EL (cell line): Measurements from ENCODE around the gene PNLIPRP2.

ENCODE experiments used
- DNase-seq: peaks from one replicate; pipeline ENCODE4 v3.0.0-alpha.2; 2016

Gene PNLIPRP2

DNA sequence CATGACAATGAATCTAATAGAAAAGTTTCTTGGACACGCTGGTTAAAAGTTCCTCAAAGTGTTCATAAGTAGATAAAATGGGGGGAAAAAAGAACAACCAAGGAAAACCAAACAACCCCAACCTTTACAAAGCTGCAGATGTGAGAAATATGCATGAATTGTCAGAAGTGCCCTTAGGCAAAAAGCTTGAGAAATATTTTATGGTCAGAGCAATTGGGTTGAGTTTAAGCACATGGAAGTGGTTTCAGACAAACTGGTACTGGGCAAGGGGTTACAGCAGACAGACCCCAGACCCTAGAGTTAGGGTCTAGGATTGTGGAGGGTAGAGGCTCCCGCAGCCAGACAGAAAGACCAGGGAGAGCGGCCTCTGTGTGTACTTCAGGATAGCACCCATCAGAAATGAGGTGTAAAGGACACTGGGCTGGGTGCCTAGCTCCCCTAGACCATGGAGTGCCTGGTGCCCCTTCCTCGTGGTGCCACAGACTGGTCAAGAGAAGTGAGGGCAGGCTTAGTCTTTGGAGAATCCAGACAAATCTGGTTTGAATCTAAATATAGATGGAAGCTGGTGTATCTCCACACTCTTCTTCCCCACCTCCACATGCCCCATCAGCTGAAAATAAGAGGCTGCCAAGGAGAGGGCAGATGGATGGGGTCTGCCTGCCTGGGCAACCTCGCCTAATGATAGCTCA, 37.3 kb downstream of the PNLIPRP2 start:
- no peak for DNase-seq

DNA sequence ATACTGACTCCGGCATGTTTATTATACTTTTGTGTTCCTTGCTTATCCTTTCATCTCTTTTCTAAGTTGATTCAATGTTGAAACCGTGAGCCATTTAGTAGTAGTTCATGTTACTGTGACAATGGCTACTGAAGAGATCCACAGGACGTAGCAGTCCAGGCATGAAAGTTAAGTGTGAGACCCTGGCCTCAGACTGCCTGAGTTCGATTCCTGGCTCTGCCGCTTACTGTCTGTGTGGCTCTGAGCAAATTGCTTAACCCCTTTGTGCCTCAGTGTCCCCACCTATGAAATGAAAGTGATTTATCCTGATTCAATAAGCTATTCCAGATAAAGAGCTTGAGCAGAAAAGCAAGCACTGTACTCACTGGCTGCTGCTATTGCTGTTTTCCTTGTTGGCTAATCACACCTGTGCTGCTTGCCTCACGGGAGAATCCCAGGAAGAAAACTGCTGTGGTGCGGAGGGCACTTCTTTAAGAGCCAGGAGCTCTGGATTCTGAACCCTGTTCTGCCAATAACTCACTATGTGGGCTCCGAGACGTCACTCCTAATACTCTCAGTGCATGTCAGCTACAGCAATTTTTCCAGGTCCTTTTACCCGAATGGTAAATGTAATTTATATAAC, 38.4 kb downstream of the PNLIPRP2 start:
- DNase-seq, result no peak

DNA sequence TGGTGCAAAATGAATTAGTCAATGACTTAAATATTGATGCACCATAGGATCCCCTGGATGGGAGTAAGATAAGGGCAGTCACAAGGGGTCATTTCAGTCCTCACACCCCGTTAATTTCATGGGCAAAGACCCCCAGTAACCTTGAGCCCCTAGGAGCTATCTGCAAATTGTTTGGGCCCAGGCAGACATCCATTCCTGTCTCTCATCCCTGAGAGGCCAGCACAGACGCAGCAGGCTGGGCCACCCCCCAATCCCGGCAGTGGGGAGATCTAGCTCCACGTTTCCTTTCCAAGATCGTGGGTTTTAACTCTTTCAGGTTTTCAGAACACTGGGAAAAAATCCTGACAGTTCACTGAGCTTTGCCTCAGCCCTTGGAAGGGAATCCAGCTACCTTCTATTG, 40.1 kb downstream of the PNLIPRP2 start:
- no peak for DNase-seq

DNA sequence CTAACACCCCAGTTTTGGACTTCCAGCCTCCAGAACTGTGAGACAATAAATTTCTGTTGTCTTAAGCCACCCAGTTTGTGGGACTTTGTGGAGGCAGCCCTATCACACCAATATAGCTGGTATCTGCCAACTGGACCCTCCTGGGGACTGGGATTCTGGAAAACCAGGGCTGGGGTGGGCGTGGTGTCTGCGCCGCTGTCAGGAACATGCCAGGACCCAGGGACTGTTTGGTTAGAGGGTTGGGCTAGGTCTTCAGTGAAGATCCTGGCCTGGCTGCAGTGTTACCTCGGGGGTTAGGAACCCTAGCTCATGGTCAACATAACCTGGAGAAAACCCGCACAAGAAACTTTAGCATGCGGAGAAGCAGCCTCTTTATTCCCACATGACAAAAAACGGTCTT, 42.6 kb downstream of the PNLIPRP2 start:
- DNase-seq, result no peak

DNA sequence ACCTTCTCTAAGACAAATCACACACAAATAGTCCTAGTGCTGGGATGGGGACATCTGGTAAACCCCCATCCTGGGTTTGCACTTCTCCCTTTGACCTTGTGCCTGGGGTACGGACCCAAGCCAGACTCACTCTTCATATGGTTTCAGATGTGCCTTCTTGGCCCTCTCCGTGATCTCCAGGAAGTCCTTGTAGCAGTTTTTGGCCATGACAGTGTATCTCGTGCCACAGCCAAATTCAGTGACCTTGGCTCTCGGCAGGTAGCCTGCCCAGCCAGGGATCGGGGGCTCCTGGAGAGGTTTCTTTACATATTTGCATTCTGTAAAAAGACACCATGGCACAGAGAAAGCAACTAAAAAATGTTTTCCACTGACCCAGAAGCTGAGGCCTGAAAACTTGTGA, 43.9 kb downstream of the PNLIPRP2 start:
- DNase-seq, result no peak

DNA sequence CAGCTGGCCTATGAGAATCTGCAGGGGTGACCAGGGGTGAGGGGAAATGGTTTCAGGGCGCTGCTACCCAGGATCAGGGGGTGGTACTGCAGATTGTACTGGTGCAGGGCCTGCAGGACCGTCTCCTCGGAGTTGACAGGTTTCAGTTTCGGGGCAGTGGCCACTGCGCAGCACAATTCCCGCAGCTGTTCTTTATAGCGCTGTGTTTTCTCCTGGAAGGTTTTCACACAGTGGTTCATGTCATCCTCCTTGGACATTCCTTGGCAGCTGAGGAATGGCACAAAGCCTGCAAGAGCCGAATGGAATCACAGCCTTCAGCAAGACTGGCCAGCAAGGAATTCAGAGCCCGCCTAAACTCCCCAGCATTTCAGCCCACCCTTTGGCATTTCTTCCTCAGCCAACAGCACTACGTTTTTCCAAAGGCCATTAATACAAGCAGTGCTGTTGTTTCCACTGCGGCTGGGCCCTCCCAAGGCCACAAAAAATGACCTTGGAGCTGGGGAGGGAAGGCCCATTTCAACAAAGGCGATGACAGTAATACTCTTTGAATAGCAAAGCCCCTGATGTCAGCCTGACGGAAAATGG, 44.9 kb downstream of the PNLIPRP2 start:
- no peak for DNase-seq

DNA sequence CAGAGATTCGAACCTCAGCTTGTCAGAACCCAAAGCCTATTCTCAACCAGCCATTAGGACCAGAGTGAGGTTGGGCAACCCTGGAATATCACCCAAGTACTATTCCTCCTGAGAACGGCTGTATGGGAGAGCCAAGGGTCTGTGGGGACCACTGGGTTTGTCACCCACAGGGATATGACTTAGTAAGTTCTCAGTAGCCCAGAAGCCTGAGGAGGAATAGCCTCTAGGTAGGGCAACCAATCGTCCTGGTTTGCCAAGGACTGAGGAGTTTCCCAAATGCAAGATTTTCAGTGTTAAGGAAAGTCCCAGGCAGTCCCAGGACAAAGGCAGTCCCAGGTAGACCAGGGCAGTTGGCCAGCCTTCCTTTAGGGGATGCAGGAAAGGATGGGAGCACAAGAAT, 46.7 kb downstream of the PNLIPRP2 start:
- no peak for DNase-seq

DNA sequence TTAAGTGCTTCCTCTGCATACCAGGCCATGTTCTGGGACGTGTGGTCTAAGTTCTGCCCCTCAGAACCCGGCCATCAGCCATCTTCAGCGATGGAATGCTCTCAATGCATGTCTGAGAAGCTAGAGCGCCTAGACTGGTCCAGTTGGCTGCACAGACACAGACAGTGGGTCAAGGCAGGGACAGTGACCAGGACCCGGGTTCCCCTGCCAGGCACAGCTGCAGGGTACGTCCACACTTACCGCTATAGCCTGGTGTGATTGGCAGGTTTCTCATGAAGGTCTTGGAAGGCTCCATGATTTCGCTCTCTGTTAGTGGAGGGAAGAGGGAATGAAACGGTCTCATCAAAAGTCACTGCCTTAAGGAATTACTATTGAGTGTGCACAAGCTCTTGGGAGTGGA, 47.3 kb downstream of the PNLIPRP2 start:
- no peak for DNase-seq

DNA sequence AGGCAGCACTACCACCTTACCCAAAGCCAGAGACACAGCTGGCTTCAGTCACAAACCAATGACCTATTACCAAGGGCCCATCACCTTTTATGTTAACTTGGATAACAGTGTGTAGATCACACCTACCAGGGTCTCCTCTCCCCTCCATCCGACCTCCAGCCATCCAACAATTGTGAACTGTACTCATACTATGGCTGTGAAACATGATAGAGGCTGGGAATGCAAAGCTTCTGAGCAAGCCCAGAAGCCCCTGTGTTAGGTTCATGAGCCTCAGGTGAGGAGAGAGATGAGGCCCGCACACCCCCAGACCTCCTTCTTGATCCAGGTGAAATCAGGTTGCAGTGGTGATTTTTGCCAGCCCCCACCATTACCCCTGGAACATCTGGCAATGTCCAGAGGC, 47.7 kb downstream of the PNLIPRP2 start:
- DNase-seq, result no peak

DNA sequence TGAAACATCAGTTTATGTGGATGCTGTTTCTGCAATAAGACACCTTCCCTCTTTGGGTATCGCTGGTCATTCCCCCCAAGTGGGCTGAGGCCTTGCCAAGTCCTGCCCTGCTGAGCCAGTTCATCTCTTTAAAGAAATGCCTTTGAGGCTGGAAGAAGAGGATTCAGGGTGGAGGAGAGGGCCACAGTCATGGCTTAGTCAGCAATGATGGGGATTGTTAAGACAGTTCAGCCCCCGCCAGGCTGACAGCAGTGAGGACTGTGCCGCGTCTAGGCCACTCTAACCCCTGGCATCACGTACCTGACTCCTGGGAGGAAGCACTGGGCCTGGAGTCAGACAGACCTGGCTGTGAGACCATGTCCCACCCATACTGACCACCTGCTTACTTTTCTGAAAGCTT, 48.3 kb downstream of the PNLIPRP2 start:
- DNase-seq, result no peak

DNA sequence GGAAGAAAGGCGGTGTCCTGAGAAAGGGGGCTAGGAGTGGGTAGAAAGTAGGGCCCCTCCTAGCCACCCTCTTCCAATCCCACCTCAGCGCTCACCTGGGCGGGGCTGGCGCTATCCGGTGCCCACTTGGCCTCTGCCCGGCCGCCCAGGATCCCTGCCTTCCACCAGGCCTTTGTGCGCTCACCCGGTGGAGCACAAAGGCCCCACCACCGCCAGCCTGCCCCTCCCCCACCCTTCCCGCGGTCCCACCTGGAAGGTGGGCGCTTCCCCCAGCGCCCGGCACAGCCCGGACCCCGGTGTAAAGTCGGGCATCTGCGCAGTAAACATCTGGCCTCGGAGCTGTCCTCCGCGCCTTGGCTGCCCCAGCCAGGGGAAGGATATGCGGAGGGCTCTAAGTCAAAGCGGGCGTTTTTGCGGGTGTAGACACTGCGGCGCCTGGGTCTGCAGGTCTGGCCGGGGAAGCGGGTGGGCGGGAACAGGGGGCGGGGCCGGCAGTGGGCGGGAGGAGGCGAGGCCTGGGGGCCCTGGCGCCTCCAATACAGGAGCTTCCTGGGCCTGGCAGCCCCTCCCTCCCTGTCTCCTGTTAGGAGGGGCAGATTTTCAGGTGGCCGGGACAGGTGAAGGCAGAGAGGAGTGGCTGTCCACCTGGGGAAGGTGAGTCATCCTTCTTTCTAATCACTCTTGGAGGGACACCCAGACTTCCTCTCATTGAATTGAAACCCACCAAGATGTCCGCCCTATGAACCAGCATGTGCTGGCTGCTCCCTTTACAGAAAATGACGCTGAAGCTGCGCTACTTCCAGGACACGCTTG, 49.3 kb downstream of the PNLIPRP2 start:
- DNase-seq, result no peak

DNA sequence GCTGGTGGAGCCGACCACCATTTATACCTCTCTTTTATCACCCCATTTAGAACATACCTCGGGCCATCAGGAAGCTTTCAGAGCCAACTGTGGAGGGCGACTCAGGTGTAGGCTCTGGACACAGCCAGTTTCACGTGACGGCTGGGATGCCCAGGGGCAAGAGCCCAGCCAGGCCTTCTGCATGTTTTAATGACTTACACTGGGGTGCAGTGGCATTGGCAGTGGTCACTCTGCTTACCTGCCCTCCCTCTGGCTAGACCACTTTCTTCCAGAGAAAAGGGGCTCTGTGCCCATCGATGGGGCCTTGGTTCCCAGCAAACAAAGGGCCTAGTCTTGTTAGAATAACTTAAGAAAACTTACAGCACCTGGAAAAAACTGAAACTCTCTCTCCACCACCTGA, 50.0 kb downstream of the PNLIPRP2 start:
- DNase-seq, result no peak

DNA sequence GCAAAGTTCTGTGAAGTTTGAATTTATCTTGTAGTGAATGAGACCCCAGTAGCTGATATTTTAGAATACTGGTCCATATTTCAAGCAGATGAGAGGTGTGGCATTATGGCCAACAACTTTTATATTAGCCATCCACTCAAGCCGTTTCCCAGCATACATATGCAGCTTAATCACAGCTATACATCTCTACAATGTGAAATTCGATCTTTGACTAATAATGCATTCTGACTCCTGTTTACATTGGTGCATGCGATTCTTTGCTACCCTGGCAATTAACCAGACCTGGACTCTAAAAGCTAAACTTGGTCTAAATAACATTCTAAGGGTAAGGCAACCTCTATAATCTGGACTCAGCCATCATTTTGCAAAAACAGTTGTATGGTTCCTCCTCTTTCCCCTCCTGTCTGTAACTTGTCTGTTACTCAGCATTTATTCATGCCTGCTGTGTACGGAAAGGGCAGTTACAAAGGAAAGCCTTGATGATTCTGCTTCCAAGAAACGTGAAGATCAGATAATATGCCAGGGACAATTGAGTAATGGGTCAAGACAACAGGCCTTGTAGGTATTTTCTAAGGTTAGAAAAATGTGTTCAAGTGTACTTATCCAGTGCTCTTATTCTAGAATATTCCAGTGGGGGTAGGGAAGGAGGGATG, 50.6 kb downstream of the PNLIPRP2 start:
- no peak for DNase-seq

DNA sequence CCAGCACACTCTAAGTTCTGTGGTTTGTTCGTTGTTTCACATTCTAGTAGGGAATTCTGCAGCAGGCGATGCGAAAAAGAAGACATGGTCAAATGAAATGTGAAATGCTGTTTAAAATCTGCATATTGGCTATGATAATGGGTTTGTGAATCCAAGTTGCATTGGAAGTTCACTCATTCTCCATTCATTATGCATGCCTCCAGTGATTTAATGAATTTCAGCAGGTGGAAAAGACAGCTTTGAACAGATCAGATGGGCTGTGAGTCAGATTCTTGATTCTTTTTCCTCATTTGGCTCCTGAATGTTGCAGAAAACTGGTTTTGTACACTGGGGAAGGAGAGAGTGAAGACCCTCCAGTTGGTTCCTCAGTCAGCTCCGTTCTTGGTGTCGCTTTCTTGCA, 52.1 kb downstream of the PNLIPRP2 start:
- no peak for DNase-seq

DNA sequence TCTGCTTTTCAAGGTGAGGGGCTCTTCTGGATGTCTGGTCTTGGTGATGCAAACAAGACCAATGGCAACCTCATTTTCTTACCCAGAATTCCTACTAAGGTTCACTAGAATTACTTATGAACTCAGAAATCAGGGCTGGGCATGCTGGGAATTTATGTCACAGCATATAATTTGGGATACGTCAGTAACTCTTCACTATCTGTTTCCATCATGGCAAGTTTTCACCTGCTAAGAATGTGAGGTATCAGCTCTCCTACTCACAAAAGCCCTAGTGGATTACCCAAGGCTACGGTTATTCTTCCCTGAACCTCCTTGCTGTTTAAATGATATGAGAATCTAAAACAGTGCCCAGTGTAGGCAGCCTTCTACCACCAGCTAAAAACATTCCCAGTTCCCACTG, 53.1 kb downstream of the PNLIPRP2 start:
- no peak for DNase-seq

DNA sequence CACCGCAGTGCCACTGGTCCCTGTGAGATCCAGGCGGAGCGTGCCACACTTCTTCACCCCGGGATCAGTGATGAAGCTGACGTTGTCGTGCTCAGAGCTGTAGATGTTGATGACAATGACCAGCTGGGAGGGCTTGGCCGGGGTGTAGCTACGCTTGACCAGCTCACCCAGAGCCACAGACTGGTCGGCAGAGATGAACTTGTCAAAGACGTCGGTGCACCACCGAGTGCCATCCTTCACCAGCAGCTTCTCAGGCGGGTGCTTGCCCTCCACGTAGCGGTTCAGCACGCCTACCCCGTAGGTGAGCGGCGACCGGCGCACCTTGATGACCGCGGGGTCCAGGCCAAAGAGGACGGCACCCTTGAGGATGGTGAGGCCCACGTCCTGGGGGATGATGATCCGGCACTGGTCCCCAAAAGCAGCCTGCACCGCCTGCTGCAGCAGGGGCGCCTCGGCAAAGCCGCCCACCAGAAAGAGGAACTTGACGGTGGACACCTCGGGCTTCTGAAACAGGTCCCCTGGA, 54.2 kb downstream of the PNLIPRP2 start:
- no peak for DNase-seq

DNA sequence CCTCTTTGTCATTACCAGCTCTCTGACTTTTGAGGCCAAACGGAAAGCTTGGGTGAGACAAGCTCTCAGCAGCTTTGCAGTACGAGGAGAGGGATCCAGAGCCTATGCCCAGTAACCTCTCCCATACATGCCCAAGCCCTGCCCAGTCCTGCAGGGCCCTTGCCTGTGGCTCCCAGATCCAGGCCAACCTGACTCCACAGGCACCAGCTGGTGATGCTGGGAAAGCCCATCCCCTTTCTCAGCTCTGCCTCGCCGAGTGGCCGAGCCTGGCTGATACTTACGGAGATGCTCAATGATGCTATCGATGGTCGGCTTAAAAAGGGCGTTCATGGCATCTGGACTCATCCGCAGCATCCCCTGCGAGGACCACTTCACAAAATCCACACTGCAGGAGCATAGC, 55.4 kb downstream of the PNLIPRP2 start:
- DNase-seq, result no peak

DNA sequence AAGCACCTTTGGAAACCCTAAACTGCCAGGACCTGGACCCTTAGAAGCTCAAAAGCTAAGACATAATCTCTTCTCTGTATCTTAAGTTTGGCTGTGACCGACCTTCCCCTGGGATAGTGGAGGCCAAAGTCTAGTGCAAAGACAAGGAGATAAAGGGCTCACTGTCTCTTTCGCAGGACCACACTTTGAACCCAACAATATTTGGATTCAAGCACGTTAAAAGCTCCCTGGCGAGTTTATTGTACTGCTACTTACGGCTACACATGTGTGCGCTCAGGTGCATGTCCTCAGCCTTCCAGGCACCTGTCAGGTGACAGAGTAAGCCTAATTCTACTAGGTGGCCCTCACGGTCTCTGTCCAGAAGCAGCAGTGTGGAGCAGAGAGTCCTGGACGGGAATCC, 55.9 kb downstream of the PNLIPRP2 start:
- DNase-seq, result no peak

DNA sequence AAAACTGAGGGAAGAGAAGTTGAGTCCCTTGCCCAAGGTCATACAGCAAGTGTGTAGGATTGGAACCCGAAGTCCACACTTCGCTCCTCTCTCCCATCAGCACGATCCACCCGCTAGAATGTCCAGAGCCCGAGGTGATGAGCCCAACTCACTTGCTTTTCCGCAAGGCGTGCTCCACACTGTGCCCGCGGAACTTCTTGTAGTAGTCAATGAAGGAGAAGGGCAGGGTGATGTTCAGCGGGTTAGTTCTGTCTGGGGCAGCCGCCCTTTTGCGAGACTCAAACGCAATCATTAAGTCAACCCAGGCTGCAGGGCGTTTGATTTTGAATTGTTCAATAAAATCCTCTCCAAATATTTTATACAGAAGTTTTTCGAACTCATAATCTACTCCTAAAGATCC, 58.6 kb downstream of the PNLIPRP2 start:
- no peak for DNase-seq

DNA sequence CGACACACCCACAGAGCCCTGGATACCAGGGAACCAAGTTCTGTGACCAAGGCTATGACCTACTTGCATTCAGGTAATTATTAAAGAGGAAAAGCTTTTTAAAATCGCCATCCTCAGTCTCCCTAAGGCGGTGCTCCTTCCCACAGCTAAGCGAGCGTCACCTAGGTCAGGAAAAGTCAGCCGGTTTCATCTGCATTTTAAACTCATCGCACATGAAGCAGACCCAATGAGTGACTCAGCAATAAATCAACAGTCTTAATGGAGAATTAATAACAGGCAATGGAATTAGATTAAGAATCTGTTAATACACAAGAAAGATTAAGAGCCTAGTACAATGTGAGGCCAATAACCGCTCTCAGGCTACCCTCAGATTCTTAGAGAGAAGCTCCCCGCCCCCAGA, 62.4 kb downstream of the PNLIPRP2 start:
- no peak for DNase-seq

DNA sequence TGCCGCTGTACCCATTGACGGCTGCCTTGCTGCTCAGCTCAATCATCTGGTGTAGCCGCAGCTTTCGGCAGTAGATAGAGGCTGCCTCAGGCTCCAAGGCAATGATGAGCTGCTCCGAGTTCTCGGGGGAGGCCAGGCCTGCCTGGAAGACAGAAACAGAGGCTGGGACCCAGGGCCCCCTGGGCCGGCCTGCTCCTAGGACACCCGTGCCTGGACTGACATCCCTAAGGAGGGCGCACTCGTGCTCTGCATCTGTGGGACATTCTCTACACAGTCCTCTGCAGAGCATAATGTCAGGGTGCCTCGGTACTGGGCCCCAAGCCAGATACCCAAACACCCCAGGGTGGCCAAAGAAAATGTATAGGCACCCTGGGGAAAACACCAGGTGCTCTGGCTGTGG, 63.1 kb downstream of the PNLIPRP2 start:
- no peak for DNase-seq

DNA sequence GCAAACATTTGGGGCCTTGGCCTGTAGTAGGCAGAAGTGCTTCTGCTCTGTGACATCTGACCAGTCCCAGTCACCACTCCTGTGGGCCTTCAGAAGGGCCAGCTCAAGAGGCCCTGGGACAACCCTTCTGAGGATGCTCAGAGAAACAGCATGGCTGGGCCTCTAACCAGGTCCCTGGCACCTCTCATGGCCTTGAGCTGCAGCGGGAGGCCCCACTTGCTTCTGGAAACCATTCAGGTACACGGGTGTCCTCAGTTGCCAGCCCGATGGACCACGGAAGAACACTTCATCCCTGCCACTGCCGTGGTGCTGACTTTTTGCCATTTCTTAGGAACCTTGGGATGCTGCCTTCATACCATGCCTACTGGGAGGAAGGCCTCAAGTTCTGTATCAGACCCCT, 64.0 kb downstream of the PNLIPRP2 start:
- DNase-seq, result no peak

DNA sequence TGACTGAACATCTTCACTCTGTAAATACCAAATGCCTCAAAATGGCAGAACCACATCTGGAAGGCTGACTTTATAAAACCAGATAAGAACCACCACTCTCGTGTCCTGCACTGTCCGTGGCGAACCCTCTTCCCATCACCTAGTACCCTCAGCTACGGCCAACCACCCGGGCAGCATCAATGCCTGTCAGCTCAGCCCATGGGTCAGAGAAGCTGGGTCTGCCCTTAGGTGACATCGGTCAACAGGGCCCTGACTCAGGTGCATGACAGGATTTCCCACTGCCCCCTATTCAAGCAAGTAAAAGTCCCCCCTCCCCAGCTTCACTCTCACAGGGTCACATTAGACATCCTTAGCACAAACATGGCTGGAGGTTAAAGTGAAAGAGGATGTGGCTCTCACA, 65.1 kb downstream of the PNLIPRP2 start:
- DNase-seq, result no peak
